Measurements from ENCODE around the gene PRR14L.

PRR14L gene

DNA sequence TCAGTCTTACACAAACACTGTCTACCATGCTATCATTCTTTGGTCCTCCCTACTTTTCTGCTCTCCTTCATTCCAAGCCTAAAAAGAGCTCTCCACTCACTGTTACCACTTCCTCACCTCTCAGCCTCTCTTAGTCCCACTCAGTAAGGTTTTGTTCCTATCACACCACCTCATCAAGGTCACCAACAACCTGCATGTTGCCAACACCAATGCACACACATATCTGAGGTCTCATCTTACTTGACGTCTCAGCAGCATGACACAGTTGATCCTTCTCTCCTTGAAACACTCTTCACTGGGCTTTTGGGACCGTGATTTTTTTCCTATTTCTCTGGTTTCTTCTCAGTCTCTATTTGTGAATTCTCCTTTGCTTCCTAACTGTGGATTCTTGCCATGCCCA, 96.0 kb downstream of the PRR14L start:
- TF ChIP-seq, protein P1, sequence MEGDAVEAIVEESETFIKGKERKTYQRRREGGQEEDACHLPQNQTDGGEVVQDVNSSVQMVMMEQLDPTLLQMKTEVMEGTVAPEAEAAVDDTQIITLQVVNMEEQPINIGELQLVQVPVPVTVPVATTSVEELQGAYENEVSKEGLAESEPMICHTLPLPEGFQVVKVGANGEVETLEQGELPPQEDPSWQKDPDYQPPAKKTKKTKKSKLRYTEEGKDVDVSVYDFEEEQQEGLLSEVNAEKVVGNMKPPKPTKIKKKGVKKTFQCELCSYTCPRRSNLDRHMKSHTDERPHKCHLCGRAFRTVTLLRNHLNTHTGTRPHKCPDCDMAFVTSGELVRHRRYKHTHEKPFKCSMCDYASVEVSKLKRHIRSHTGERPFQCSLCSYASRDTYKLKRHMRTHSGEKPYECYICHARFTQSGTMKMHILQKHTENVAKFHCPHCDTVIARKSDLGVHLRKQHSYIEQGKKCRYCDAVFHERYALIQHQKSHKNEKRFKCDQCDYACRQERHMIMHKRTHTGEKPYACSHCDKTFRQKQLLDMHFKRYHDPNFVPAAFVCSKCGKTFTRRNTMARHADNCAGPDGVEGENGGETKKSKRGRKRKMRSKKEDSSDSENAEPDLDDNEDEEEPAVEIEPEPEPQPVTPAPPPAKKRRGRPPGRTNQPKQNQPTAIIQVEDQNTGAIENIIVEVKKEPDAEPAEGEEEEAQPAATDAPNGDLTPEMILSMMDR (IDR thresholded peaks at IDR 0.05; ENCODE audit: low read depth, low read length) = no peak
- no peak overlapping the region for H3K4me3 ChIP-seq (replicated peaks in 1 of 2; ENCODE audit: low read depth in 2 of 2, low read length in 2 of 2)
- DNase-seq (ENCODE audit: low read depth in 2 of 2) = no peak

DNA sequence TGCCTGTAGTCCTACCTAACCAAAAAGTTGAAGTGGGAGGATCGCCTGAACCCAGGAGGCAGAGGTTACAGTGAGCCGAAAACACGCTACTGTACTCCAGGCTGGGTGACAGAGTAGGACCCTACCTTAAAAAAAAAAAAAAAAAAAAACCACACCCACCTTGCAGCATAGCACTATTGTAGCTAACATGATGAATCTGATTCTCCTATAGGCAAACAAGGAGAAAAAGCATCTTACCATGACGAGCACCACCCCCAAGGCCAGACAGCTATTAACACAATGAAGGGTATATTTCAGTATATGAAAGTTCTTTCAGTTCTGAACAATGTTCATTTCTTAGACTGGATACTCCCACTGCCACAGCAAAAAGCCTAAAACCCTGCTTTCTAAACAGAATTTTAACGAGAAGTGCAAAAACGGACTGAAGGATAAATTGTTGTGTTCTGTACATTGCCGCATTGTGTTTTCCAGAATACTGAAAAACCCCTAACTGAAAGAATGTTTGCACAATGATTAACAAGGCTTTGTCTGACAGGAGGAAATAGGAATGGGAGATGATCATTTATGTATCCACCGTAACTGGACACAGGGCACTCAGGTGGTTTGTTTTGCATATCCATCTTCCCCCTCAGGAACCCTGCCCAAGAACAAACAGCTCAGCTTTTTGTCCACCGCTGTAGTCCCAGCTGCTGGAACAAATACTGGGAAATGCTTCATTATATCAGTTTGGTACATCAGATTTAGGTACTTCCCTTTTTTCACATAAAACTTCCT, 96.8 kb downstream of the PRR14L start:
- TF ChIP-seq, protein P1 (IDR thresholded peaks at IDR 0.05; ENCODE audit: low read depth, low read length) = no peak
- DNase-seq (ENCODE audit: low read depth in 2 of 2) = no peak
- H3K4me3 ChIP-seq (replicated peaks in 1 of 2; ENCODE audit: low read depth in 2 of 2, low read length in 2 of 2) = no peak overlapping the region

DNA sequence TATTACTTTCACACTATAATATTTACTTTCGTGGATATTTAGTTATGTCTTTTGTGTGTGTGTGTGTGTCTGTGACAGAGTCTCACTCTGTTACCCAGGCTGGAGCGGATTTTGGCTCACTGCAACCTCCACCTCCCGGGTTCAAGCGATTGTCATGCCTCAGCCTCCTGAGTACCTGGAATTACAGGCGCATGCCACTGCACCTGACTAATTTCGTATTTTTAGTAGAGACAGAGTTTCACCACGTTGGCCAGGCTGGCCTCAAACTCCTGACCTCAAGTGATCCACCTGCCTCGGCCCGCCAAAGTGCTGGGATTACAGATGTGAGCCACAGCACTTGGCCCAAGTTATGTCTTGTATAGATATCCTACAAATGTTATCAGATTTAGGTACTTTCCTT, 97.8 kb downstream of the PRR14L start:
- TF ChIP-seq, protein P1 (IDR thresholded peaks at IDR 0.05; ENCODE audit: low read depth, low read length) = no peak
- no peak for DNase-seq (ENCODE audit: low read depth in 2 of 2)
- no peak overlapping the region for H3K4me3 ChIP-seq (replicated peaks in 1 of 2; ENCODE audit: low read depth in 2 of 2, low read length in 2 of 2)

DNA sequence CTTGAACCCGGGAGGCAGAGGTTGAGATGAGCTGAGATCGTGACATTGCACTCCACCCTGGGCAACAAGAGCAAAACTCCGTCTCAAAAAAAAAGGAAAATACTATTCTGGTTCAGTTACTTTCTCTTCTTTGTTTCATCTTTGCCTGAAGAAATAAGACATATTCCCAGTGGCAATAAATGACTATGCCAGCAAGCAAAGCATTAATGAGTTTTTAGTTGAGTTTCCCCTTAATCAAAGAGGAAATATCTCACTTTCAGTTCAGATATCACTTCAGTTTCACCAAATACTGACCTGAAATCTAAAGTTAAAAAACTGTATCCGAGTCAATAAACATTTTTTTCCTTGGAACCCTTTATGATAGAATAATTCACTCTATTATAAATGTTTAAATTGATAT, 98.3 kb downstream of the PRR14L start:
- TF ChIP-seq, protein P1 (IDR thresholded peaks at IDR 0.05; ENCODE audit: low read depth, low read length) = no peak
- no peak overlapping the region for H3K4me3 ChIP-seq (replicated peaks in 1 of 2; ENCODE audit: low read depth in 2 of 2, low read length in 2 of 2)
- no peak for DNase-seq (ENCODE audit: low read depth in 2 of 2)

DNA sequence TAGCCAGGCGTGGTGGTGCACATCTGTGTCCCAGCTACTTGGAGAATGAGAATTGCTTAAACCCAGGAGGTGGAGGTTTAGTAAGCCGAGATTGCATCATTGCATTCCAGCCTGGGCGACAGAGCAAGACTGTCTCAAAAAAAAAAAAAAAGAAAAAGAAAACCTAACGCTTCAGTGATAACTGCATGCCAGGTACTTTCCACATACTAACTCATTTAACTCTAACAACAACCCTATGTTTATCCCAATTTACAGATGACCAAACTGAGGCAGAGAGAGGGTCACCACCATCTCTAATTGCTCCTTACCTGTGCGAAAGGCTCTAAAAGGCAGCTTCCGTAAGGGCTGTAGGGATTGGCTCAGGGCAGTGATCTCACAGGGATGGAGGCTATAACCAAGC, 99.5 kb downstream of the PRR14L start:
- TF ChIP-seq, protein P1 (IDR thresholded peaks at IDR 0.05; ENCODE audit: low read depth, low read length) = no peak
- H3K4me3 ChIP-seq (replicated peaks in 1 of 2; ENCODE audit: low read depth in 2 of 2, low read length in 2 of 2) = no peak overlapping the region
- DNase-seq (ENCODE audit: low read depth in 2 of 2) = peak; percentile 85 to 95

DNA sequence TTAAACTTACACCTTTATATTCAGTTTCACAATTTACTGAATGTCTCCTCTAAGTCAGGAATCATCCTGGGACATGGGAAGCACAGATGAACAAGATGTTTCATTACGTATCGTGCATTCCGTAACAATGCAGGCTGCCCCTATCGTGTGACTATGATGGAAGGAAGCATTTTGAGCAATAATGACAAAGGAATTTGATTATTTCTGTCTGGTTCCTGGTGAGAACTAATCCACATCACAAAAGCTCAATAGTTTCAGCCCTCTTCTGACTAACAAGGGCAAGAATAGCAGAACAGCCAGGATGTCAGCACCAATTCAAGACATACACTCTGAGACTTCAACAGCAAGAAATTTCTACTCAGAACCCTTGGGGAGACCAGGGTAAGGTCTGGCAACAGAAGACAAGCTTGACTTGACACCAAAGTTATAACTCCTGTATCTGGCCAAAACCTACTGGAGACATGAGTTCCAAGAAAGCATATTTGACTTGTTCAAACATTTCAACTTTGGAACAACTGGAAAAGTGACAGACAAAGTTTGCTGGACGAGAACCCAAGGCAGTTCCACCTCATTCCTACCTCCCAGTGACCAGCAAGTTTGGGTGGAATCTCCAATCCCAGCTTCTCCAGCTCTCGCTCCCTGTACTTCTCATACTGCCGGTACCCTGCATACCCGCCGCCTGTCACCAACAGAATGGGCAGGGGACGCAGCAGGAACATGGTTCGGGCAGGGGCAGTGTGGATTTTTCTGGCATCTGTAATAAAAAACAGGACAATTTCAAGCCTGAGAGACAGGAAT, 102.2 kb downstream of the PRR14L start:
- peak; percentile 79 to 93 for DNase-seq (ENCODE audit: low read depth in 2 of 2)
- TF ChIP-seq, protein P1 (IDR thresholded peaks at IDR 0.05; ENCODE audit: low read depth, low read length) = no peak
- no peak overlapping the region for H3K4me3 ChIP-seq (replicated peaks in 1 of 2; ENCODE audit: low read depth in 2 of 2, low read length in 2 of 2)

Data from cardiac fibroblast (primary cell).